H1 (cell line): ENCODE data around the gene SLC18A3. TPM values are rescaled to one million over a fixed set of nuclear protein-coding genes. Genes with fewer than 3 reads are reported as not detected.

Source experiments
- CTCF ChIA-PET: fragments of 300-600 bp; sonication (Branson Sonifier 250); formaldehyde crosslinking; loops from one replicate; lab custom pipeline; 2021; ENCODE audit not compliant: partially characterized antibody; lab: Charles Lee
- POLR2A ChIA-PET: fragments of 300-600 bp; sonication (Branson Sonifier 250); formaldehyde crosslinking; loops from one replicate; lab custom pipeline; 2021; ENCODE audit warnings: inconsistent platforms; ENCODE audit not compliant: partially characterized antibody; lab: Charles Lee
- DNase-seq, 2 experiments: peaks; one replicate each; pipeline versions ENCODE4 v3.0.0 to v3.0.0-alpha.2; 2010 to 2022; ENCODE audit warnings: low spot score in 2 of 2, low read depth in 1 of 2, mixed read lengths in 1 of 2
- FAIRE-seq: peaks from 2 replicates; lab custom pipeline; 2011; peaks lifted over from hg19 to GRCh38; lab: Jason Lieb, UNC
- H2AFZ ChIP-seq: 2 replicates; pipeline ENCODE4 v1.8.1; 2012; ENCODE audit warnings: low read length, inconsistent platforms
- H2AK5ac ChIP-seq: 2 replicates; pipeline ENCODE4 v1.6.1; 2013; ENCODE audit warnings: low read depth, low read length
- H2BK120ac ChIP-seq: replicated peaks from 2 replicates; pipeline ENCODE3; 2013; ENCODE audit warnings: low read depth, low read length, inconsistent platforms
- H2BK12ac ChIP-seq: 2 replicates; pipeline ENCODE4 v1.6.1; 2013; ENCODE audit warnings: low read depth, low read length
- H2BK15ac ChIP-seq: 2 replicates; pipeline ENCODE4 v1.6.1; 2013; ENCODE audit warnings: low read length
- H2BK20ac ChIP-seq: 2 replicates; pipeline ENCODE4 v1.6.1; 2013; ENCODE audit warnings: low read length
- H2BK5ac ChIP-seq: 2 replicates; pipeline ENCODE4 v1.6.1; 2013; ENCODE audit warnings: low read depth, low read length
- H3K14ac ChIP-seq: 2 replicates; pipeline ENCODE4 v1.6.1; 2013; ENCODE audit warnings: inconsistent platforms; ENCODE audit not compliant: insufficient read length
- H3K18ac ChIP-seq: 2 replicates; pipeline ENCODE4 v1.6.1; 2013; ENCODE audit warnings: low read length; ENCODE audit errors: extremely low read depth
- H3K23ac ChIP-seq: 2 replicates; pipeline ENCODE4 v1.6.1; 2013; ENCODE audit warnings: inconsistent platforms; ENCODE audit not compliant: insufficient read length
- H3K23me2 ChIP-seq: 2 replicates; pipeline ENCODE4 v1.6.1; 2013; ENCODE audit warnings: low read depth, low read length
- H3K27ac ChIP-seq: 2 replicates; pipeline ENCODE4 v1.6.1; 2011; ENCODE audit warnings: low read depth, low read length, inconsistent platforms
- H3K27me3 ChIP-seq, 4 experiments: replicated peaks in 1 of 4; 1 replicate in 1 of 4; 2 replicates in 3 of 4; pipeline versions ENCODE4 v1.6.1 to v1.8.1; 2011 to 2013; ENCODE audit warnings: low read length in 3 of 4, mild to moderate bottlenecking in 3 of 4, inconsistent platforms in 2 of 4, mixed read lengths in 2 of 4, moderate library complexity in 1 of 4; ENCODE audit not compliant: control insufficient read depth in 3 of 4, insufficient read depth in 3 of 4; ENCODE audit errors: extremely low read depth in 1 of 4
- H3K36me3 ChIP-seq, 4 experiments: 2 replicates each; pipeline versions ENCODE4 v1.6.1 to v1.8.1; 2011 to 2013; ENCODE audit warnings: mild to moderate bottlenecking in 4 of 4, low read length in 3 of 4, moderate library complexity in 2 of 4, control low read depth in 1 of 4, inconsistent platforms in 1 of 4; ENCODE audit not compliant: insufficient read depth in 4 of 4, control insufficient read depth in 2 of 4
- H3K4ac ChIP-seq: replicated peaks from 2 replicates; pipeline ENCODE3; 2013; ENCODE audit warnings: low read length, low read depth, mixed read lengths, inconsistent platforms; ENCODE audit not compliant: insufficient read length
- H3K4me1 ChIP-seq, 4 experiments: replicated peaks in 1 of 4; 1 replicate in 1 of 4; 2 replicates in 3 of 4; pipeline versions ENCODE4 v1.6.1 to v1.8.1; 2011 to 2013; ENCODE audit warnings: low read length in 3 of 4, inconsistent platforms in 2 of 4, mixed read lengths in 1 of 4; ENCODE audit not compliant: insufficient read depth in 4 of 4, control insufficient read depth in 3 of 4
- H3K4me2 ChIP-seq, 2 experiments: 2 replicates each; pipeline versions ENCODE4 v1.6.1 to v1.8.1; 2011 to 2013; ENCODE audit warnings: low read depth in 2 of 2, low read length in 2 of 2, control low read depth in 1 of 2, inconsistent platforms in 1 of 2, mild to moderate bottlenecking in 1 of 2; ENCODE audit not compliant: insufficient read depth in 1 of 2
- H3K4me3 ChIP-seq, 4 experiments: fragments of 200-600, 300-600 bp in 1 of 4; sonication (generic), shearing (Covaris generic), sonication (Bioruptor Twin) in 1 of 4; 2 replicates each; pipeline versions ENCODE4 v1.5.1 to v1.8.1; 2011 to 2016; ENCODE audit warnings: low read length in 4 of 4, low read depth in 3 of 4, control low read depth in 2 of 4, inconsistent platforms in 2 of 4, mild to moderate bottlenecking in 2 of 4, mixed read lengths in 1 of 4, moderate library complexity in 1 of 4; ENCODE audit not compliant: insufficient read depth in 2 of 4; ENCODE audit errors: extremely low read depth in 1 of 4
- H3K56ac ChIP-seq: replicated peaks from 2 replicates; pipeline ENCODE3; 2013; ENCODE audit warnings: low read depth, mild to moderate bottlenecking, mixed read lengths, low read length, inconsistent platforms; ENCODE audit not compliant: insufficient read length
- H3K79me1 ChIP-seq: 2 replicates; pipeline ENCODE4 v1.6.1; 2013; ENCODE audit warnings: low read depth, low read length, control low read depth
- H3K79me2 ChIP-seq, 2 experiments: 2 replicates each; pipeline versions ENCODE4 v1.6.1 to v1.8.1; 2012 to 2013; ENCODE audit warnings: low read length in 2 of 2, mild to moderate bottlenecking in 2 of 2, inconsistent platforms in 1 of 2; ENCODE audit not compliant: insufficient read depth in 2 of 2, control insufficient read depth in 1 of 2
- H3K9ac ChIP-seq, 4 experiments: replicated peaks in 1 of 4; 1 replicate in 1 of 4; 2 replicates in 3 of 4; pipeline versions ENCODE4 v1.6.1 to v1.8.1; 2011 to 2013; ENCODE audit warnings: low read depth in 3 of 4, low read length in 3 of 4, control low read depth in 2 of 4, mild to moderate bottlenecking in 2 of 4, moderate library complexity in 2 of 4, inconsistent platforms in 1 of 4; ENCODE audit errors: extremely low read depth in 1 of 4
- H3K9me3 ChIP-seq, 2 experiments: 2 replicates each; pipeline versions ENCODE4 v1.6.1 to v1.8.1; 2012 to 2013; ENCODE audit warnings: mild to moderate bottlenecking in 2 of 2, moderate library complexity in 2 of 2, control low read depth in 1 of 2, inconsistent platforms in 1 of 2, low read depth in 1 of 2, low read length in 1 of 2, mixed read lengths in 1 of 2; ENCODE audit not compliant: insufficient read depth in 2 of 2
- H4K20me1 ChIP-seq, 2 experiments: replicated peaks in 1 of 2; 2 replicates each; pipeline versions ENCODE3 to v1.8.1; 2011 to 2013; ENCODE audit warnings: inconsistent platforms in 2 of 2, low read length in 2 of 2, mild to moderate bottlenecking in 1 of 2; ENCODE audit not compliant: insufficient read depth in 2 of 2, control insufficient read depth in 1 of 2
- H4K5ac ChIP-seq: 2 replicates; pipeline ENCODE4 v1.6.1; 2013; ENCODE audit warnings: low read length, low read depth, mixed read lengths, inconsistent platforms; ENCODE audit not compliant: insufficient read length
- H4K8ac ChIP-seq: 2 replicates; pipeline ENCODE4 v1.8.0; 2013; ENCODE audit warnings: mild to moderate bottlenecking, moderate library complexity, low read length, inconsistent platforms; ENCODE audit not compliant: insufficient read depth; ENCODE audit errors: extremely low read depth
- H4K91ac ChIP-seq: replicated peaks from 2 replicates; pipeline ENCODE3; 2013; ENCODE audit warnings: low read length, mixed read lengths, inconsistent platforms; ENCODE audit not compliant: insufficient read length
- BACH1 ChIP-seq: IDR thresholded peaks from 2 replicates; pipeline ENCODE4 v1.6.1; 2012; ENCODE audit warnings: low read length, improper control_type of control experiment
- CBX8 ChIP-seq: fragments of 300-800, 300-1000 bp; sonication (generic); IDR thresholded peaks from 2 replicates; pipeline ENCODE4 v1.7.1; 2016; ENCODE audit warnings: low read depth, low read length, borderline replicate concordance
- CREB1 ChIP-seq: IDR thresholded peaks from 2 replicates; pipeline ENCODE4 v1.6.1; 2012; ENCODE audit warnings: inconsistent platforms
- FOSL1 ChIP-seq: IDR thresholded peaks from 2 replicates; pipeline ENCODE4 v1.6.1; 2011; ENCODE audit warnings: mild to moderate bottlenecking, low read depth, low read length, moderate library complexity; ENCODE audit not compliant: insufficient read depth
- GABPA ChIP-seq: IDR thresholded peaks from 2 replicates; pipeline ENCODE4 v1.6.1; 2011; ENCODE audit warnings: mild to moderate bottlenecking, low read length, moderate library complexity, borderline replicate concordance; ENCODE audit not compliant: insufficient read depth
- GTF2F1 ChIP-seq: IDR thresholded peaks from 2 replicates; pipeline ENCODE4 v1.6.1; 2012; ENCODE audit warnings: low read depth, low read length, improper control_type of control experiment, borderline replicate concordance
- JUN ChIP-seq: IDR thresholded peaks from 2 replicates; pipeline ENCODE4 v1.6.1; 2011; ENCODE audit warnings: low read depth, mild to moderate bottlenecking, improper control_type of control experiment, low read length
- POLR2AphosphoS5 ChIP-seq: IDR thresholded peaks from 2 replicates; pipeline ENCODE4 v1.6.1; 2011; ENCODE audit warnings: low read depth, low read length
- RAD21 ChIP-seq, 2 experiments: IDR thresholded peaks in 1 of 2; conservative IDR thresholded peaks in 1 of 2; 2 replicates each; pipeline ENCODE4 v1.6.1; 2011; ENCODE audit warnings: low read depth in 2 of 2, low read length in 2 of 2, improper control_type of control experiment in 1 of 2, inconsistent platforms in 1 of 2, mild to moderate bottlenecking in 1 of 2, moderate library complexity in 1 of 2
- RFX5 ChIP-seq: IDR thresholded peaks from 2 replicates; pipeline ENCODE4 v1.6.1; 2011; ENCODE audit warnings: low read depth, low read length, improper control_type of control experiment, borderline replicate concordance
- RXRA ChIP-seq: IDR thresholded peaks from 2 replicates; pipeline ENCODE4 v1.6.1; 2011; ENCODE audit warnings: low read depth, mild to moderate bottlenecking, low read length, moderate library complexity; ENCODE audit not compliant: insufficient read depth
- TBP ChIP-seq: IDR thresholded peaks from 2 replicates; pipeline ENCODE4 v1.6.1; 2011; ENCODE audit warnings: low read depth, low read length, improper control_type of control experiment
- WGBS, 2 experiments: shearing (Covaris generic) in 1 of 2; methylation state at CpG; one replicate each; pipeline versions ENCODE4 v1.1.6 to v1.1.7; 2013 to 2015; ENCODE audit warnings: low lambda C conversion rate in 2 of 2, mixed read lengths in 2 of 2, inconsistent platforms in 1 of 2, low coverage in 1 of 2, missing lambda C conversion rate in 1 of 2; ENCODE audit not compliant: insufficient replicate concordance in 2 of 2, insufficient coverage in 1 of 2, insufficient read length in 1 of 2; ENCODE audit errors: extremely low coverage in 1 of 2, missing lambda C conversion rate in 1 of 2; 5-methylcytosine and 5-hydroxymethylcytosine counted together
- polyA plus RNA-seq, 7 experiments: library from polyadenylated mRNA; depleted of rRNA in 3 of 7; stranded (reverse) in 5 of 7; unstranded in 2 of 7; fragments of >200 nt in 5 of 7; fragments of 200-250 nt in 2 of 7; gene quantifications; 1 replicate in 5 of 7; 2 replicates in 1 of 7; 4 replicates in 1 of 7; pipeline versions ENCODE4 v1.2.1 to v1.2.3, GENCODE V29; 2011 to 2013; ENCODE audit warnings: missing spikeins in 2 of 7, mixed read lengths in 2 of 7
- total RNA-seq: library from RNA; stranded (reverse); fragmentation: NEBNext Ultra II Directional; extraction: Animal tissue kit (Norgen Biotek cat#: 25700); gene quantifications from 2 replicates; pipeline ENCODE4 v1.2.1, GENCODE V29; 2021
- TF ChIP-seq, protein P1 (sequence below): IDR thresholded peaks from 2 replicates; pipeline ENCODE4 v1.6.1; 2012; ENCODE audit warnings: low read length, inconsistent platforms

The SLC18A3 gene
- total and polyA plus RNA-seq, 2 of the 8 experiments (the other 6 are each of a cell fraction or from before 2014, with no cell fraction given) = 0.17 TPM; not detected in 1

DNA sequence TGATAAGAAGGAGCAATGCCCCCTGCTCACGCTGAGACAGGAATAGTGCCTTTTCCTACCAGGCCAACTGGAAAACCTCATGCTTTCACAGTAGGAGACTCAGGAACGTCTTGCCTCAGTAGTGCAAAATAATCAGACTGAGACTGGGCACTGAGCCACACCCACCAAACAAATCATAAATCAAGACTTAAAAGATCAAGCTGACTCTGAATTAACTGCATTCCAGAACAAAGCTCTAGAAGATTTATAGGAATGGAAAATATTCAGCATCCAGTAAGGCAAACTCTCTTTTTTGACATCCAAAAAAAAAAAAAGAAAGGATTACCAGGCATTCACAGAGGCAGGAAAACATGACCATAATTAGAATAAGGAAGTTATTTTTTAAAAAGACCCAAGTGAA lies 30.5 kb upstream of the SLC18A3 start:
- ChIA-PET POLR2A (no interaction called here), CTCF (interaction anchor here (1.4 kb wide), 1 partner anchor 14 kb away, joined by 5 read pairs; no protein-coding TSS in a partner anchor)
- no peak overlapping the region for H3K4me2 ChIP-seq
- H4K8ac ChIP-seq = no peak overlapping the region
- 91% methylated on average over 2 of the region's 2 CpGs; no CpG with 5 or more reads in 1 of the 2 experiments for WGBS, 2 experiments
- no peaks in the 10 kb centered on the region for H3K27me3 ChIP-seq
- no peak overlapping the region for H4K91ac ChIP-seq
- H3K23ac ChIP-seq = no peak overlapping the region
- H3K14ac ChIP-seq = no peak overlapping the region
- H2BK120ac ChIP-seq = no peak overlapping the region
- no peak overlapping the region for H2BK12ac ChIP-seq
- no peak overlapping the region for H2AFZ ChIP-seq
- no peak overlapping the region for H2BK5ac ChIP-seq
- no peaks in the 10 kb centered on the region for H4K20me1 ChIP-seq
- no peak overlapping the region for H3K18ac ChIP-seq
- no peaks in the 10 kb centered on the region for H3K79me1 ChIP-seq
- H2BK20ac ChIP-seq = no peak overlapping the region
- no peaks in the 10 kb centered on the region for H3K79me2 ChIP-seq
- peaks cover 2% of the 10 kb centered on the region; the same call in 1 of the 2 replicates for H3K23me2 ChIP-seq
- H3K56ac ChIP-seq = no peak overlapping the region
- no peak for FAIRE-seq
- no peaks in the 10 kb centered on the region for H3K4me1 ChIP-seq
- H3K4ac ChIP-seq = no peak overlapping the region
- no peak for DNase-seq
- no peaks in the 10 kb centered on the region for H3K9me3 ChIP-seq
- no peak overlapping the region for H4K5ac ChIP-seq
- no peak overlapping the region for H3K27ac ChIP-seq
- no peak overlapping the region for H3K4me3 ChIP-seq
- no peak overlapping the region for H2BK15ac ChIP-seq
- no peaks in the 10 kb centered on the region for H3K36me3 ChIP-seq
- H2AK5ac ChIP-seq = no peak overlapping the region
- no peak overlapping the region for H3K9ac ChIP-seq
- no peak for TF ChIP-seq RAD21 (IDR thresholded peaks at IDR 0.05 in 1 of 2, conservative IDR thresholded peaks at IDR 0.05 in 1 of 2; ENCODE audit: low read depth in 2 of 2, low read length in 2 of 2)
- TF ChIP-seq FOSL1 = no peak
- TF ChIP-seq BACH1 = no peak
- no peak for TF ChIP-seq CREB1
- TF ChIP-seq GTF2F1 = no peak
- no peak for TF ChIP-seq JUN
- no peak for TF ChIP-seq CBX8
- TF ChIP-seq, protein P1, sequence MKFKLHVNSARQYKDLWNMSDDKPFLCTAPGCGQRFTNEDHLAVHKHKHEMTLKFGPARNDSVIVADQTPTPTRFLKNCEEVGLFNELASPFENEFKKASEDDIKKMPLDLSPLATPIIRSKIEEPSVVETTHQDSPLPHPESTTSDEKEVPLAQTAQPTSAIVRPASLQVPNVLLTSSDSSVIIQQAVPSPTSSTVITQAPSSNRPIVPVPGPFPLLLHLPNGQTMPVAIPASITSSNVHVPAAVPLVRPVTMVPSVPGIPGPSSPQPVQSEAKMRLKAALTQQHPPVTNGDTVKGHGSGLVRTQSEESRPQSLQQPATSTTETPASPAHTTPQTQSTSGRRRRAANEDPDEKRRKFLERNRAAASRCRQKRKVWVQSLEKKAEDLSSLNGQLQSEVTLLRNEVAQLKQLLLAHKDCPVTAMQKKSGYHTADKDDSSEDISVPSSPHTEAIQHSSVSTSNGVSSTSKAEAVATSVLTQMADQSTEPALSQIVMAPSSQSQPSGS = no peak
- no peak for TF ChIP-seq RFX5
- TF ChIP-seq RXRA = no peak
- TF ChIP-seq TBP = no peak
- no peak for TF ChIP-seq POLR2AphosphoS5
- TF ChIP-seq GABPA = no peak
